SJCRH30 (cell line): ENCODE data around the gene PHF5A. TPM values are rescaled to one million over a fixed set of nuclear protein-coding genes. Genes with fewer than 3 reads are reported as not detected.

Source experiments
- DNase-seq, 2 experiments: peaks; one replicate each; pipeline ENCODE4 v3.0.0-alpha.2; 2015 to 2020
- H3K27ac ChIP-seq: fragments of 250-450 bp; sonication (Bioruptor Pico); 2 replicates; pipeline ENCODE4 v1.5.1; 2020; ENCODE audit warnings: mild to moderate bottlenecking, moderate library complexity
- H3K27me3 ChIP-seq: fragments of 250-450 bp; sonication (Bioruptor Pico); 2 replicates; pipeline ENCODE4 v1.5.1; 2020; ENCODE audit warnings: mild to moderate bottlenecking, moderate library complexity
- H3K36me3 ChIP-seq: fragments of 250-450 bp; sonication (Bioruptor Pico); 2 replicates; pipeline ENCODE4 v1.5.1; 2020; ENCODE audit warnings: mild to moderate bottlenecking, moderate library complexity
- H3K4me1 ChIP-seq: fragments of 250-450 bp; sonication (Bioruptor Pico); 2 replicates; pipeline ENCODE4 v1.5.1; 2020; ENCODE audit warnings: mild to moderate bottlenecking, moderate library complexity
- H3K4me3 ChIP-seq: fragments of 250-450 bp; sonication (Bioruptor Pico); 2 replicates; pipeline ENCODE4 v1.5.1; 2020; ENCODE audit warnings: mild to moderate bottlenecking, moderate library complexity
- H3K9me3 ChIP-seq: fragments of 250-450 bp; sonication (Bioruptor Pico); replicated peaks from 2 replicates; pipeline ENCODE4 v1.5.1; 2020; ENCODE audit warnings: mild to moderate bottlenecking, moderate library complexity
- total RNA-seq: library from RNA; depleted of rRNA; stranded (reverse); fragments of >200 nt; shearing (Covaris generic); gene quantifications from 2 replicates; pipeline ENCODE4 v1.2.3, GENCODE V29; 2014

The PHF5A gene
- total RNA-seq, 1 experiment from 2014 or later, result 98.8 TPM

GRCh38 chr22:41500303-41500702 is 31.8 kb upstream of the PHF5A start:
- H3K27ac ChIP-seq, result no peak overlapping the region
- no peaks in the 10 kb centered on the region for H3K9me3 ChIP-seq
- DNase-seq, result no peak
- no peak overlapping the region for H3K4me3 ChIP-seq
- H3K27me3 ChIP-seq, result no peaks in the 10 kb centered on the region
- peaks cover 4% of the 10 kb centered on the region for H3K36me3 ChIP-seq
- no peaks in the 10 kb centered on the region for H3K4me1 ChIP-seq

- no peak for DNase-seq
- H3K9me3 ChIP-seq, result no peaks in the 10 kb centered on the region
These were observed 31.3 kb upstream of the PHF5A start for GRCh38 chr22:41499624-41500280.

GRCh38 chr22:41498303-41498835 is 29.9 kb upstream of the PHF5A start:
- DNase-seq, result no peak
- no peaks in the 10 kb centered on the region for H3K9me3 ChIP-seq
- no peak overlapping the region for H3K27ac ChIP-seq
- no peaks in the 10 kb centered on the region; the same call in 1 of the 2 replicates for H3K36me3 ChIP-seq
- no peak overlapping the region for H3K4me3 ChIP-seq
- no peaks in the 10 kb centered on the region for H3K27me3 ChIP-seq
- H3K4me1 ChIP-seq, result no peaks in the 10 kb centered on the region

More at GRCh38 chr22:41499624-41500280, 31.3 kb upstream of the PHF5A start:
- H3K4me1 ChIP-seq, result no peaks in the 10 kb centered on the region
- H3K4me3 ChIP-seq, result no peak overlapping the region
- no peaks in the 10 kb centered on the region for H3K27me3 ChIP-seq
- H3K27ac ChIP-seq, result no peak overlapping the region
- peaks cover 4% of the 10 kb centered on the region for H3K36me3 ChIP-seq

- H3K4me3 ChIP-seq, result no peak overlapping the region
- no peak for DNase-seq
- H3K27me3 ChIP-seq, result no peaks in the 10 kb centered on the region
- no peaks in the 10 kb centered on the region for H3K4me1 ChIP-seq
- H3K27ac ChIP-seq, result no peak overlapping the region
- H3K36me3 ChIP-seq, result no peaks in the 10 kb centered on the region
- no peaks in the 10 kb centered on the region for H3K9me3 ChIP-seq
These were observed 23.0 kb upstream of the PHF5A start for GRCh38 chr22:41491374-41492100.

- Histone ChIP-seq H3K9me3 (no peaks in the 10 kb centered on the region), H3K4me3 (no peak overlapping the region), H3K36me3 (no peaks in the 10 kb centered on the region), H3K4me1 (no peaks in the 10 kb centered on the region), H3K27ac (no peak overlapping the region), H3K27me3 (no peaks in the 10 kb centered on the region)
- no peak for DNase-seq
These were observed 20.3 kb upstream of the PHF5A start for GRCh38 chr22:41488596-41489385.

DNA sequence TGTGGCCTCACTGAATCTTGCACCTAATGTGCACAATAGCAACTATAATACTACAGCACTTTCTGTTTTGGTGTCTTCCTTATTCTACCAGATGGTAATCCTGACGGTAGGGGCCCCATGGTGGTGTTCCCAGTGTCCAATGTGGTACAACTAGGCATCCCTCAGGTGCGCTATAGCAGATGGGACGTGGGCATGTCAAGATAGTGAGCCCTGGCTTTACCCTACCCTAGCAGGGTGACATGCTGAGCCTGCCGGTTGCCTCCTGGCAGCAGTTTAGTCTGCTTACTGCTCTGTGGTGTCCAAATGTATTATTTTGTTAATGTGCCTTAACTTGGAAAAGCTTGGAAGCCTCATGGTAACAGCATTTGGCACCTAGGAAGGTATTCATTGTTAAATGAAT is 19.6 kb upstream of the PHF5A start:
- no peak for DNase-seq
- Histone ChIP-seq H3K27me3 (no peaks in the 10 kb centered on the region), H3K4me3 (no peak overlapping the region), H3K4me1 (no peaks in the 10 kb centered on the region), H3K36me3 (no peaks in the 10 kb centered on the region), H3K9me3 (no peaks in the 10 kb centered on the region), H3K27ac (no peak overlapping the region)

- no peaks in the 10 kb centered on the region for H3K27me3 ChIP-seq
- no peaks in the 10 kb centered on the region for H3K9me3 ChIP-seq
- no peak for DNase-seq
- no peak overlapping the region for H3K27ac ChIP-seq
- no peaks in the 10 kb centered on the region for H3K4me1 ChIP-seq
- no peaks in the 10 kb centered on the region for H3K36me3 ChIP-seq
- H3K4me3 ChIP-seq, result no peak overlapping the region
These were observed 18.8 kb upstream of the PHF5A start for GRCh38 chr22:41487037-41487935.

- no peaks in the 10 kb centered on the region for H3K4me1 ChIP-seq
- no peaks in the 10 kb centered on the region for H3K27me3 ChIP-seq
- no peak overlapping the region for H3K4me3 ChIP-seq
- DNase-seq, result no peak
- H3K27ac ChIP-seq, result no peak overlapping the region
- no peaks in the 10 kb centered on the region for H3K36me3 ChIP-seq
- no peaks in the 10 kb centered on the region for H3K9me3 ChIP-seq
These were observed 16.5 kb upstream of the PHF5A start for GRCh38 chr22:41485033-41485432.

GRCh38 chr22:41482319-41482935 is 13.9 kb upstream of the PHF5A start:
- Histone ChIP-seq H3K4me3 (no peak overlapping the region), H3K36me3 (no peaks in the 10 kb centered on the region), H3K27ac (no peak overlapping the region), H3K27me3 (no peaks in the 10 kb centered on the region), H3K9me3 (no peaks in the 10 kb centered on the region), H3K4me1 (no peaks in the 10 kb centered on the region)
- no peak for DNase-seq

DNA sequence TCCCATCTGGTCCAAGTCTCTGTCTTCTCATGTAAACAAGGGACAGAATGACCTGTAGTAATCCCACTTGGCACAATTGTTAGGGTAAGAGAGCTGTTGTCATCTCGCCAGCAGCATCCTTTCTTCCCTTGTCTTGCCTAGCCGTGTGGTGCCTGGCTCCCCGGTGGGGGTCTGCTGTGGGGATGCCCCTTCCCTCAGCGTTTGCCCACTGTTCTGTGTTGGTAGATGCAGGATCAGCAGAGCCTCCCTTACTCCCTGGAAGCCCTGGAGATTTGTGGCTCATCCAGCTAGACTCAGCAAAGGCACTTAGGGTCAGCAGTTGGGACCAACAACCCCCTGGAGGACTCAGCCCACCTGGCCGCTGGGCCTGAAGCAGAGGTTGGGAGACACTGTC is 13.4 kb upstream of the PHF5A start:
- DNase-seq, result no peak
- no peak overlapping the region for H3K4me3 ChIP-seq
- no peaks in the 10 kb centered on the region for H3K9me3 ChIP-seq
- no peaks in the 10 kb centered on the region for H3K4me1 ChIP-seq
- H3K27ac ChIP-seq, result no peak overlapping the region
- H3K36me3 ChIP-seq, result no peaks in the 10 kb centered on the region
- no peaks in the 10 kb centered on the region for H3K27me3 ChIP-seq

- no peaks in the 10 kb centered on the region for H3K4me1 ChIP-seq
- H3K36me3 ChIP-seq, result no peaks in the 10 kb centered on the region
- no peak overlapping the region for H3K4me3 ChIP-seq
- no peaks in the 10 kb centered on the region for H3K27me3 ChIP-seq
- no peak overlapping the region for H3K27ac ChIP-seq
- no peaks in the 10 kb centered on the region for H3K9me3 ChIP-seq
- DNase-seq, result no peak
These were observed 12.8 kb upstream of the PHF5A start for GRCh38 chr22:41481131-41481830.

DNA sequence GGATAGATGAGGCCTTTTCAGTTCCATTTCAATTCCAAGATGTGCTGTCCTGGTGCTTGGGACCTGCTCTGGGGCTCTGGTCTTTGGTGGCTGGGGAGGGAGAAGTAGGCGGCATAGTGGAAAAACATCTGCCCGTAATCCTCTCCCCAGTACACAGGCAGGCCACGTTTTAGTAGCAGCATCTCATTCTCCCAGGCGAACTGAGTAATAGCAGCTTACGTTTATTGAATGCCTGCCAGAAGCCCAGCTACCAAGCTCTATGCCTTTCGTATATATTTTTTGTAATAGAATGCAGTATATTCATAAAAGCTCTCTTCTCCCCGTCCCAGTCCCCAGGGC is 11.9 kb upstream of the PHF5A start:
- Histone ChIP-seq H3K27me3 (no peaks in the 10 kb centered on the region), H3K27ac (no peak overlapping the region), H3K36me3 (no peaks in the 10 kb centered on the region), H3K4me1 (no peaks in the 10 kb centered on the region), H3K4me3 (no peak overlapping the region), H3K9me3 (no peaks in the 10 kb centered on the region)
- no peak for DNase-seq

DNA sequence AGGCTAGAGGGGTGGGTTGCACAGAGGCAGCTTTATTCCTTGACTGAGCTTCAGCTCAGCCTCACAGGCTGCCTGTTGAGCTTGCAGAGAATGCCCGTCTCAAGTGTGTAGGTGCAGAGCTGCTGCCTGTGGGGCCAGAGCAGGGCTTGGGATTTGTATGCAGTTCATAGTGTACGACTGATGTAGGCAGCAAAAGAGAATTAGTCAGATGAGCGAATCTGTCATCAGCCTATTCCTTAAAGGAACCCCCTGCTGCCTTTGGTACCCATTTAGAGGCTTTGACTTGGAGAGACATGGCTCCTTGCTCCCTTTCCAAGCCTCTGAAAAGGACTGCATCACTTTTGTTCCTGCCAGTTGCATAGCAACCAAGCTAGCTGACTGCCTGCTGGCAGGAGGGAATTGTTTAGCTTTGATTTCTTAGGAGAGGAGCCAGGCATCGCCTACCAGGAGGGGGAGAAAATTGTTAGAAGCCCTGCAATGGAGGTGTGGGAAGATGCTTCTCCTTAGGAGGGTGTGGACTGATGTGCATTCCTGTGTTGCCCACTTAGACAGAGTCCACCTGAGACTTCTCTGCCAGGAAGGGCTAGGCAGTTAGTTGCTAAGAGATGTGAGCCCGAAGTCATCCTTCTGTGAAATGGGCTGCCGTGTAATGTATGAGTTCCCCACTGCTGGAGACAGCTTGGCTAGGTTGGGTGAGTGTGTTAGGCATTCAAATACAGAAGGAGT is 11.3 kb upstream of the PHF5A start:
- H3K27me3 ChIP-seq, result no peaks in the 10 kb centered on the region
- no peak for DNase-seq
- no peaks in the 10 kb centered on the region for H3K9me3 ChIP-seq
- no peak overlapping the region for H3K4me3 ChIP-seq
- no peak overlapping the region for H3K27ac ChIP-seq
- H3K36me3 ChIP-seq, result no peaks in the 10 kb centered on the region
- no peaks in the 10 kb centered on the region for H3K4me1 ChIP-seq
